Stomach (tissue), 9 donors: ENCODE data around the gene CTNNA3. TPM values are rescaled to one million over a fixed set of nuclear protein-coding genes. Genes with fewer than 3 reads are reported as not detected.

Experiments
- DNase-seq, 2 donors: peaks; one replicate each; pipeline versions ENCODE4 v3.0.0 to v3.0.0-alpha.2; 2013 to 2019
- H3K27ac ChIP-seq, 5 donors: fragments of 200-600 bp in 4 of 5; sonication (generic) in 4 of 5; one replicate each; pipeline ENCODE4 v1.5.1; 2013 to 2019; ENCODE audit warnings: mild to moderate bottlenecking in 1 of 5, moderate library complexity in 1 of 5
- H3K27me3 ChIP-seq, 3 donors: fragments of 200-600 bp; sonication (generic); one replicate each; pipeline ENCODE4 v1.5.1; 2017 to 2019; ENCODE audit warnings: mixed run types in 1 of 3
- H3K36me3 ChIP-seq, 4 donors: fragments of 200-600 bp; sonication (generic); 1 replicate in 3 of 4; 2 replicates in 1 of 4; pipeline ENCODE4 v1.5.1; 2016 to 2019
- H3K4me1 ChIP-seq, 4 donors: fragments of 200-600 bp; sonication (generic); one replicate each; pipeline ENCODE4 v1.5.1; 2016 to 2019
- H3K4me3 ChIP-seq, 4 donors: fragments of 200-600 bp; sonication (generic) in 3 of 4; one replicate each; pipeline ENCODE4 v1.5.1; 2016 to 2019; ENCODE audit warnings: mild to moderate bottlenecking in 1 of 4
- H3K9me3 ChIP-seq, 4 donors: fragments of 200-600 bp; sonication (generic); one replicate each; pipeline ENCODE4 v1.5.1; 2016 to 2019
- CTCF ChIP-seq, 7 experiments: fragments of 450-650 bp in 4 of 7; fragments of 200-600 bp in 3 of 7; sonication (generic) in 3 of 7; IDR thresholded peaks; one replicate each; pipeline ENCODE4 v1.5.1; 2016 to 2019; ENCODE audit warnings: antibody characterized with exemption in 7 of 7, control low read depth in 2 of 7, mild to moderate bottlenecking in 1 of 7
- EP300 ChIP-seq: sonication (generic); formaldehyde crosslinking; IDR thresholded peaks from one replicate; pipeline ENCODE4 v1.6.1; 2017; ENCODE audit warnings: antibody characterized with exemption
- POLR2A ChIP-seq, 4 donors: fragments of 450-650 bp; IDR thresholded peaks; one replicate each; pipeline ENCODE4 v1.6.1; 2016; ENCODE audit warnings: antibody characterized with exemption in 4 of 4, control low read depth in 2 of 4, mild to moderate bottlenecking in 1 of 4, moderate library complexity in 1 of 4
- POLR2AphosphoS5 ChIP-seq, 3 donors: sonication (generic); formaldehyde crosslinking; IDR thresholded peaks; one replicate each; pipeline ENCODE4 v1.6.1; 2016; ENCODE audit warnings: antibody characterized with exemption in 3 of 3
- WGBS, 5 donors: extraction: QIAGEN DNeasy Blood & Tissue Kit in 3 of 5; methylation state at CpG; one replicate each; pipeline versions ENCODE4 v1.1.5 to v1.1.7; 2013 to 2018; 5-methylcytosine and 5-hydroxymethylcytosine counted together
- intact Hi-C: fragments of 100-400 bp; cut with DNase I; formaldehyde crosslinking; loops from one replicate; pipeline ENCODE4 v1.15.1; 2023; ENCODE audit warnings: low total_unique reads
- polyA plus RNA-seq, 3 donors: library from polyadenylated mRNA; stranded (reverse); fragments of 200-250 nt; gene quantifications; one replicate each; pipeline ENCODE4 v1.2.3, GENCODE V29; 2013
- total RNA-seq, 5 donors: library from RNA; depleted of rRNA; stranded (reverse); fragments of >200 nt; gene quantifications; one replicate each; pipeline versions ENCODE4 v1.1.0 to v1.2.3, GENCODE V29; 2014 to 2016
- donor health status: healthy with polysubstance abuse.
- donor health status: Bipolar disorder and iron deficiency.
- donor health status: healthy.

Gene CTNNA3
- total and polyA plus RNA-seq, 8 donors = 0.14 to 46.1 (median 12.9) TPM; not detected in 2

GRCh38 chr10:66880826-66881225 is 815.2 kb downstream of the CTNNA3 start:
- Histone ChIP-seq H3K4me1 (no peaks in the 10 kb centered on the region), H3K36me3 (no peaks in the 10 kb centered on the region), H3K27me3 (no peaks in the 10 kb centered on the region), H3K4me3 (no peak overlapping the region), H3K9me3 (no peaks in the 10 kb centered on the region), H3K27ac (no peak overlapping the region)
- TF ChIP-seq POLR2AphosphoS5 (IDR thresholded peaks at IDR 0.05) = no peak
- TF ChIP-seq EP300 = no peak
- TF ChIP-seq CTCF (IDR thresholded peaks at IDR 0.05) = no peak
- TF ChIP-seq POLR2A (IDR thresholded peaks at IDR 0.05) = no peak
- DNase-seq = no peak
- intact Hi-C loops = no loop called here
- 87 to 95% (median 93%) methylated on average over 2 of the region's 2 CpGs for WGBS, 5 donors

DNA sequence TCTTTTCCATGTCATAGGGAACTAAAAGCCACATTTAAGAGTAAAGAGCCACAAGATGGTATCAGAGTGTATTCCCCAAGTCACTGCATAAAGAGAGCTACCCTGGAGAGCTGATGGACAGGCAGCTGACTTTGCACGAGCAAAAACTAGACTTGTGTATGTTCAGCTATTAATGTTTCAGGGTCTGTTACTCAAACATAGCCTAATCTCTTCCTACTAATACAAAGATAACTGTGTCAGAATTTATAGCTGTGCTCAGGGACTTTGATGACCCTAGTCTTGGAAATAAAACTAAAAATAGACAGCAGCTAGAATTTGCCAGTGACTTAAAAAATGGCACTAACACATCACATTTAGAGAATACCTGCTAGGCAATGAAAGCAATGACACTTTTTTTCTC is 815.7 kb downstream of the CTNNA3 start:
- Histone ChIP-seq H3K9me3 (no peaks in the 10 kb centered on the region), H3K27me3 (no peaks in the 10 kb centered on the region), H3K27ac (no peak overlapping the region), H3K4me3 (no peak overlapping the region), H3K4me1 (no peaks in the 10 kb centered on the region), H3K36me3 (no peaks in the 10 kb centered on the region)
- WGBS, 5 donors = 24 to 42% (median 35%) methylated on average over 1 of the region's 1 CpG
- TF ChIP-seq EP300 = no peak
- TF ChIP-seq POLR2AphosphoS5 (IDR thresholded peaks at IDR 0.05) = no peak
- no peak for DNase-seq
- intact Hi-C loops = no loop called here

DNA sequence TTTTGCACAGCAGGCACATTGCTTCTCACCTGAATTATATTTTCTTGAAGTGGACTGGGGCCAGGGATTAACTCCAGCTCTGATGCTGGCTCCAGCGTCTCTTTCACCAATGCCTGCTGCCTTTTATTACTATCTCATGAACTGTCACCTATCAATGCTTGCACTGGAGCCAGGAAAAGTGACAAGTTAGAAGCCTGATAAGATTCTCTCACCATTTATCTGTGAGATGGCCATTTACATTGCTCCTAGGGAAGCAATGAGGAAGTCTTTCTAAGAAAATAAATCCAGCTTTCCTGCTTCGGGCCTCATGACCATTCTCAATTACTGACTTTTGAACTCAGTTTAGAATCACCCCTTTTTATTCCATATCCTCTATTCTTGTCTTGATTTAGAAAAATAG is 818.6 kb downstream of the CTNNA3 start:
- no peak overlapping the region for H3K27ac ChIP-seq
- no peaks in the 10 kb centered on the region for H3K36me3 ChIP-seq
- H3K4me1 ChIP-seq = no peaks in the 10 kb centered on the region
- DNase-seq = no peak
- 47 to 60% (median 55%) methylated on average over 2 of the region's 2 CpGs for WGBS, 5 donors
- H3K4me3 ChIP-seq = no peak overlapping the region
- intact Hi-C loops = no loop called here
- no peaks in the 10 kb centered on the region for H3K27me3 ChIP-seq
- H3K9me3 ChIP-seq = no peaks in the 10 kb centered on the region
- TF ChIP-seq POLR2A (IDR thresholded peaks at IDR 0.05) = no peak
- TF ChIP-seq EP300 = no peak
- no peak for TF ChIP-seq CTCF (IDR thresholded peaks at IDR 0.05)
- no peak for TF ChIP-seq POLR2AphosphoS5 (IDR thresholded peaks at IDR 0.05)

DNA sequence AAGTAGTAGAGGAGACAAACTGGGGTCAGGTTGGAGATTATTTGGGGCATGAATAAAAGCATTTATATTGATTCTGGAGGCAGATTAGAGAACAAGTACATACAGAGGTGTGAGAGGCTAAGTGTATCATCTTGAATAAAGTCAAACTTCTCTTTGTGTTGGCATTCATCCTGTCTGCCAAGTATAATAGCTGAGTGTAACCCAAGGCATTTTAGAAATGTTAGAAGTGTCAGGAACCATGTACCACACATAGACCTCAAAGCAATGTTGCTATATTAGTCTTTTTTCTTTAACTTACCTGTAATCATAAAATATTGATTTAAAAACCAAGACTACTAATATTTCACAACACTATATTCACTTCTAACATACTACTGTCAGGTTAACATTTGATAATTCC is 826.4 kb downstream of the CTNNA3 start:
- no peak overlapping the region for H3K4me3 ChIP-seq
- TF ChIP-seq CTCF (IDR thresholded peaks at IDR 0.05) = no peak
- no peak for TF ChIP-seq POLR2A (IDR thresholded peaks at IDR 0.05)
- TF ChIP-seq POLR2AphosphoS5 (IDR thresholded peaks at IDR 0.05) = no peak
- no peak for TF ChIP-seq EP300
- H3K27ac ChIP-seq = no peak overlapping the region
- intact Hi-C loops = no loop called here
- no peaks in the 10 kb centered on the region for H3K4me1 ChIP-seq
- H3K9me3 ChIP-seq = no peaks in the 10 kb centered on the region
- no peak for DNase-seq
- no peaks in the 10 kb centered on the region for H3K36me3 ChIP-seq
- no peaks in the 10 kb centered on the region for H3K27me3 ChIP-seq

- H3K36me3 ChIP-seq = no peaks in the 10 kb centered on the region
- no peak for DNase-seq
- intact Hi-C loops = no loop called here
- no peak overlapping the region for H3K4me3 ChIP-seq
- 75 to 85% (median 81%) methylated on average over 4 of the region's 4 CpGs for WGBS, 5 donors
- H3K27me3 ChIP-seq = no peaks in the 10 kb centered on the region
- H3K4me1 ChIP-seq = no peaks in the 10 kb centered on the region
- no peak for TF ChIP-seq EP300
- TF ChIP-seq CTCF (IDR thresholded peaks at IDR 0.05) = no peak
- TF ChIP-seq POLR2A (IDR thresholded peaks at IDR 0.05) = no peak
- no peak for TF ChIP-seq POLR2AphosphoS5 (IDR thresholded peaks at IDR 0.05)
- no peaks in the 10 kb centered on the region for H3K9me3 ChIP-seq
- H3K27ac ChIP-seq = no peak overlapping the region
These were observed 833.2 kb downstream of the CTNNA3 start for GRCh38 chr10:66862687-66863258.
